ENCODE measurements around the gene DHX30.
"Not testable (repeated sequence)": the region's sequence is repeated elsewhere in the genome, so short reads cannot be mapped to it uniquely, and the experiment has no call there.

The DHX30 gene

DNA sequence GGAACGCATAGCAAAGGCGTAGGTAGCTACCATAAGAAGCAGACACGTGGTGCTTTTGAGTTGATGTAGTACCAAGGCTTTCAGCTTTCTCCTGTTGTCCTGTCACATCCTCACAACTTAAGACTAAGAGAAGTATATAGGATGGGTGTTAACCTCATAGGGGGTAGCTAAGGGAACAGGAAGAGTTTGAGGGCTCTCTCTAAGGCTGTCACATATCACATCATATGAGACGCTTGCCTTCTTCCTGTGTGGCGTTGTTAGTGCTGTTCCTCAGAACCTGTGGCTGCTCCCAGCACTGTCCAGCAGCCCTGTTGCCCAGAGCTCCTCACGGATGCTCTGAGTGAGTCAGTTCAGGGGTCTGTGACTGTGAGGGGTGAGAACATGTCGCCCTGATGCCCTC is 14.7 kb downstream of the DHX30 start:
- DNase-seq (ENCODE audit: extremely low read depth, insufficient read length): no peak
- Histone ChIP-seq H3K36me3 (ENCODE audit: control insufficient read depth, insufficient read depth, low read length) (peaks cover 3% of the 10 kb centered on the region), H3K27me3 (replicated peaks; ENCODE audit: control insufficient read depth, insufficient read depth, low read length) (no peaks in the 10 kb centered on the region), H3K4me3 (replicated peaks; ENCODE audit: low read depth, low read length) (no peak overlapping the region)
- TF ChIP-seq, protein P1, sequence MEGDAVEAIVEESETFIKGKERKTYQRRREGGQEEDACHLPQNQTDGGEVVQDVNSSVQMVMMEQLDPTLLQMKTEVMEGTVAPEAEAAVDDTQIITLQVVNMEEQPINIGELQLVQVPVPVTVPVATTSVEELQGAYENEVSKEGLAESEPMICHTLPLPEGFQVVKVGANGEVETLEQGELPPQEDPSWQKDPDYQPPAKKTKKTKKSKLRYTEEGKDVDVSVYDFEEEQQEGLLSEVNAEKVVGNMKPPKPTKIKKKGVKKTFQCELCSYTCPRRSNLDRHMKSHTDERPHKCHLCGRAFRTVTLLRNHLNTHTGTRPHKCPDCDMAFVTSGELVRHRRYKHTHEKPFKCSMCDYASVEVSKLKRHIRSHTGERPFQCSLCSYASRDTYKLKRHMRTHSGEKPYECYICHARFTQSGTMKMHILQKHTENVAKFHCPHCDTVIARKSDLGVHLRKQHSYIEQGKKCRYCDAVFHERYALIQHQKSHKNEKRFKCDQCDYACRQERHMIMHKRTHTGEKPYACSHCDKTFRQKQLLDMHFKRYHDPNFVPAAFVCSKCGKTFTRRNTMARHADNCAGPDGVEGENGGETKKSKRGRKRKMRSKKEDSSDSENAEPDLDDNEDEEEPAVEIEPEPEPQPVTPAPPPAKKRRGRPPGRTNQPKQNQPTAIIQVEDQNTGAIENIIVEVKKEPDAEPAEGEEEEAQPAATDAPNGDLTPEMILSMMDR (IDR thresholded peaks at IDR 0.05; ENCODE audit: insufficient read depth, low read length, poor library complexity, severe bottlenecking): no peak

DNA sequence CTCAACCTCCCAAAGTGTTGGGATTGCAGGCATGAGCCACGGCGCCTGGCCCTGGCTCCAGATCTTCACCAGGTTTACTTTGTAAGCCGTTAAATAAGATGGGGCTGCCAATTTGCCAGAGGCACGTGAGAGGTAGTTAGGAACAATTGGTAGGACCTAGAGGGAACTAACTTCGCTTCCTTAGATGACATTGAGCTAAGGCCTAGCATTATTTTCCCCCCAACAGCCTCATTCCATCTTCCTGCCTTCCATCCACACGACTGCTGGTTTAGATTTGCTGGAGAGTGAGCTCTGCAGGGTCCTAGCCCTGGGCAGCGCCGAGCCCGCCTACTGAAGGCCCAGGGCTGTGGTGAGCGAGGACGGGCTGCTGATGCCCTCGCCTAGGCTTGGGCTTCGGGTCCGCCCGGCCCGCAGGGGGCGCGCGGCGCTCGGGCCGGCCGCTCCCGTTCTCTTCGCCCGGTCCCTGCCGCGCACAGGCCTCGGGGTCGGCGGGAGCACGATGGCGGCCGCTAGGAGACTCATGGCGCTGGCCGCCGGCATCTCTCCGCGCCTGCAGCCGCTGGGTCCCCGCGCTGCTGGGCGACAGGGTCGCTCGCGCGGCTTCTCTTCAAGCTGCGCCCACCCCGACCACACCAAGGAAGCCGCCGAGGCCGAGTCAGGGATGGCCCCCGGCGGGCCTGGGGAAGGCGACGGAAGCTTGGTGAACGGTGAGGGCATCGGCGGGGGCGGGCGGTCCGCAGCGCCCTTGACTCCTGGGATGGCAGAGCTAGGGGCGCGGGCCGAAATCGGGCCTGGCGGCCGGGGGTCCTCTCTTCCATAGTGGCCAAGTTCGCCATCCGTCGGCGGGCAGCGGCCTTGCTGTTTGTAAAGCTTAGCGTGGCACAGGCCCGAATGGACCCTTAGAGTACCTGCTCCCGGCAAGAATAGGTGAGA is 21.9 kb downstream of the DHX30 start:
- peaks cover 9% of the 10 kb centered on the region for H3K36me3 ChIP-seq (ENCODE audit: control insufficient read depth, insufficient read depth, low read length)
- peak; percentile 90 for DNase-seq (ENCODE audit: extremely low read depth, insufficient read length)
- no peaks in the 10 kb centered on the region for H3K27me3 ChIP-seq (replicated peaks; ENCODE audit: control insufficient read depth, insufficient read depth, low read length)
- TF ChIP-seq, protein P1 (IDR thresholded peaks at IDR 0.05; ENCODE audit: insufficient read depth, low read length, poor library complexity, severe bottlenecking): peak; percentile 38
- H3K4me3 ChIP-seq (replicated peaks; ENCODE audit: low read depth, low read length): peak overlapping the region; percentile 99

DNA sequence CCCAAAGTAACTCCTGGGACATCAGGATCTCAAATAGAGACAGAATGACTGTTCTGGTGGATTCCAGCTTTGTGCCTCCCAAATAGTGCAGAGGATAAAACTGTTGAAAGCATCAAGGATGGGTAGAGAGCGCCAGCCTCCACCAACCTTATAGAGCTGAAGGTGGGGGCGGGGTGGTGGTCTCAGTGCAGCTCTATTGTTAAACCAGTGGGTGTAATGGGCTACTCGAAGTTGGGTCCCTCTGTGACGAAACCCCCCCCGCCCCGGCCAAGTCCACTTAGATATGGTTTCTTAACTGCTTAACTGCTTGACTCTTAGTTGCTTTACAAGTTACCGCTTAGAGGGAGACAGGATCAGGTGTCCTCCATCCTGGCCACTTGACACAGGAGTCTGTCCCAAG is 22.7 kb downstream of the DHX30 start:
- peaks cover 11% of the 10 kb centered on the region for H3K36me3 ChIP-seq (ENCODE audit: control insufficient read depth, insufficient read depth, low read length)
- H3K4me3 ChIP-seq (replicated peaks; ENCODE audit: low read depth, low read length): peak overlapping the region; percentile 99
- no peak for DNase-seq (ENCODE audit: extremely low read depth, insufficient read length)
- H3K27me3 ChIP-seq (replicated peaks; ENCODE audit: control insufficient read depth, insufficient read depth, low read length): no peaks in the 10 kb centered on the region
- TF ChIP-seq, protein P1 (IDR thresholded peaks at IDR 0.05; ENCODE audit: insufficient read depth, low read length, poor library complexity, severe bottlenecking): no peak

DNA sequence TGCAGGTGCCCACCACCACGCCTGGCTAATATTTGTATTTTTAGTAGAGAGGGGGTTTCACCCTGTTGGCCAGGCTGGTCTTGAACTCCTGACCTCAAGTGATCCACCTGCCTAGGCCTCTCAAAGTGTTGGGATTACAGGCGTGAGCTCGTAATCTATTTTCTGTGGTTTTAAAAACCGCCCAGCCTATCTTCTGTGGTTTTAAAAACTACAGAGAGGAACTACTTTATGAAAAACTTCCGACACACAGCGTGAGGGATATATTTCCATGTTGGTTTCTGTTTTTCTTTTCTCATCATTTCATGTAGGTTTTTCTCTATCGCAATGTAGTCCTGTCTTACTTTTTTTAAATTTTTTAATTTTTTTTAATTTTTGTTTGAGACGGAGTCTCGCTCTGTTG is 26.5 kb downstream of the DHX30 start:
- DNase-seq (ENCODE audit: extremely low read depth, insufficient read length); H3K4me3 ChIP-seq (replicated peaks; ENCODE audit: low read depth, low read length): not testable (repeated sequence)
- H3K36me3 ChIP-seq (ENCODE audit: control insufficient read depth, insufficient read depth, low read length): peaks cover 21% of the 10 kb centered on the region

DNA sequence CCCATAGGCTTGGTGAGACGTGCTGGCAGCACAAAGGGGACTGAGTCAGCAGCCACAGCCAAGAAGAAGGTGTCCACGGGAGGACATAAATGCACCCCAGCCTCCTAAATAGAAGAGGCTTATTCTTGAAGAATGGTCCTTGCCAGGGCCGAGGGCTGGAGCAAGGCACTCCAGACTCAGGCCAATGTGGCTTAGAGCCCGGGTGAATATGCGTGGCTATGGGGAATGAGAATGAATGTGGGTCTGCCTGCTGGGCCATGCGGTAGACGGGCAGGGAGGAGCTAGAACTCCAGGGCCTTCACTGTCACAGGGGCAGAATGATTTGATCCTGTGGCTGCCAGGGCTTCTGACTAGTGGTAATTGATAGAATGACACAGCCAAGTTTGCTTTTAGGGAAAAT is 34.0 kb downstream of the DHX30 start:
- TF ChIP-seq, protein P1 (IDR thresholded peaks at IDR 0.05; ENCODE audit: insufficient read depth, low read length, poor library complexity, severe bottlenecking): no peak
- H3K36me3 ChIP-seq (ENCODE audit: control insufficient read depth, insufficient read depth, low read length): peaks cover 31% of the 10 kb centered on the region
- H3K27me3 ChIP-seq (replicated peaks; ENCODE audit: control insufficient read depth, insufficient read depth, low read length): no peaks in the 10 kb centered on the region
- H3K4me3 ChIP-seq (replicated peaks; ENCODE audit: low read depth, low read length): no peak overlapping the region
- no peak for DNase-seq (ENCODE audit: extremely low read depth, insufficient read length)

More for the DNA sequence above, 26.5 kb downstream of the DHX30 start:
- H3K27me3 ChIP-seq (replicated peaks; ENCODE audit: control insufficient read depth, insufficient read depth, low read length): not testable (repeated sequence)

DNA sequence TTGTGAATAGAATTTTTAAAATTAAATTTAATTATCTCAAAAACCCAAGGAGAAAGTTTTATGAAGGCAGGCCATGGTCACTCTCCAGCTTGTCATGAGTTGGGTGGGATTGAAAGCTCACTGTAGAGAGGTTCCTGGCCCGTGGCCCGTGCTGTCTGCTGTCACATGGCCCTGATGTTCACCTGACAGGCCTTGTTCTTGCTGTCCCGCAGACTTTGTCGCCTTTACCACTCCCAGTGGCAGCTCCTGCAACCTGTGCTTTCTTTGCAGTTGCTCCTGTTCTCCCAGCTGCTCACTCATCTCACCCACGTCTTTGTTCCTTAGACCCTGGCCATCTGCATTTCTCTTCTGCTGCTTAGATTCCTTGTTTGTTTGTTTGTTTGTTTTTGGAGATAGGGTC is 35.6 kb downstream of the DHX30 start:
- DNase-seq (ENCODE audit: extremely low read depth, insufficient read length): no peak
- Histone ChIP-seq H3K36me3 (ENCODE audit: control insufficient read depth, insufficient read depth, low read length) (peaks cover 36% of the 10 kb centered on the region), H3K4me3 (replicated peaks; ENCODE audit: low read depth, low read length) (no peak overlapping the region), H3K27me3 (replicated peaks; ENCODE audit: control insufficient read depth, insufficient read depth, low read length) (no peaks in the 10 kb centered on the region)
- TF ChIP-seq, protein P1 (IDR thresholded peaks at IDR 0.05; ENCODE audit: insufficient read depth, low read length, poor library complexity, severe bottlenecking): no peak
